OCI-LY1 (cell line): ENCODE results near the gene TCF7.

ENCODE experiments used
- EZH2 ChIP-seq: fragments of 200-600 bp; sonication (generic), shearing (Covaris generic); IDR thresholded peaks from 2 replicates; pipeline ENCODE4 v1.8.0; 2017; ENCODE audit warnings: borderline replicate concordance, mixed run types, mild to moderate bottlenecking, antibody characterized with exemption, low read length, moderate library complexity, mixed read lengths
- TF ChIP-seq, protein P1 (sequence below): fragments of 200-600 bp; sonication (generic), shearing (Covaris generic); IDR thresholded peaks from 2 replicates; pipeline ENCODE4 v1.5.1; 2017; ENCODE audit warnings: mild to moderate bottlenecking, antibody characterized with exemption, low read length, moderate library complexity, mixed read lengths

DNA sequence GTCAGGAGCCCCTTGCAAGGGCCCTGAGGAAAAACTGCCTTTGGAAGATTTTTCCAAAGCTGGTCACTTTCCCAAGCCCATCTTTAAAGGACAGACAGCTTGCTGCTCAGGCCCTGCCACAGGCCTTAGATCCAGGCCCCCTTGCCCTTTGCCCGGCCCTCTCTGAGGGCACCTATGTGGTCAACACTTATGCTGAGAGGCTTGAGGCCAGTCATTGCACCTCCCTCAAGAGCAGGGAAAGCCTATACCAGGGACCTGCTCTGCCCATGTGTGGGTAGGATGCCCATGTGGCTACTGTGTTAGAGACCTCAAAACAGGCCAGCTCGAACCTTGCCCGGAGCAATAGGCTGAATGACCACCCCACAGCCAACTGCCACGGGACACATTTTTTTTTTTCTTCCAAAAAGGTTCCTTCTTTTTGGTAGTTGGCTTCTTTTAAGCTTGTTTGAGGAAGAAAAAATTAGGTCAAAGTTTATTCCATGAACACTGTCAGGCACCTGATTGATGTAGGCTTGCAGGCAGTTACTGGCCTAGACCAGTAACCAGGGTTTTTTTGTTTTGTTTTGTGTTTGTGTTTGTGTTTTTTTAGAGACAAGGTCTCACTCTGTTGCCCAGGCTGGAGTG is 3.8 kb downstream of the TCF7 start:
- TF ChIP-seq EZH2 = no peak
- TF ChIP-seq, protein P1, sequence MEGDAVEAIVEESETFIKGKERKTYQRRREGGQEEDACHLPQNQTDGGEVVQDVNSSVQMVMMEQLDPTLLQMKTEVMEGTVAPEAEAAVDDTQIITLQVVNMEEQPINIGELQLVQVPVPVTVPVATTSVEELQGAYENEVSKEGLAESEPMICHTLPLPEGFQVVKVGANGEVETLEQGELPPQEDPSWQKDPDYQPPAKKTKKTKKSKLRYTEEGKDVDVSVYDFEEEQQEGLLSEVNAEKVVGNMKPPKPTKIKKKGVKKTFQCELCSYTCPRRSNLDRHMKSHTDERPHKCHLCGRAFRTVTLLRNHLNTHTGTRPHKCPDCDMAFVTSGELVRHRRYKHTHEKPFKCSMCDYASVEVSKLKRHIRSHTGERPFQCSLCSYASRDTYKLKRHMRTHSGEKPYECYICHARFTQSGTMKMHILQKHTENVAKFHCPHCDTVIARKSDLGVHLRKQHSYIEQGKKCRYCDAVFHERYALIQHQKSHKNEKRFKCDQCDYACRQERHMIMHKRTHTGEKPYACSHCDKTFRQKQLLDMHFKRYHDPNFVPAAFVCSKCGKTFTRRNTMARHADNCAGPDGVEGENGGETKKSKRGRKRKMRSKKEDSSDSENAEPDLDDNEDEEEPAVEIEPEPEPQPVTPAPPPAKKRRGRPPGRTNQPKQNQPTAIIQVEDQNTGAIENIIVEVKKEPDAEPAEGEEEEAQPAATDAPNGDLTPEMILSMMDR = no peak
